SK-N-SH treated with all-trans-retinoic acid at 6 μM for 48 hours (cell line): Measurements from ENCODE around the gene HES4.
A peak's percentile ranks its signal among the peaks of the same experiment; 100 is the strongest.

Experiments
- ATAC-seq: fragments of 200-7000 bp; cut with Tn5 transposase; 3 replicates; pipeline ENCODE4 v1.9.1; 2020; ENCODE audit warnings: mild to moderate bottlenecking, moderate library complexity
- ARNTL ChIP-seq: fragments of 450-650 bp; formaldehyde crosslinking; IDR thresholded peaks from 2 replicates; pipeline ENCODE4 v1.5.0; 2020; ENCODE audit warnings: low read depth, mild to moderate bottlenecking, moderate library complexity, borderline replicate concordance
- BACH2 ChIP-seq: fragments of 250-450 bp; sonication (Bioruptor Pico); IDR thresholded peaks from 2 replicates; pipeline ENCODE4 v1.9.0; 2021; ENCODE audit warnings: mild to moderate bottlenecking, borderline replicate concordance
- CSDC2 ChIP-seq: fragments of 250-450 bp; sonication (Bioruptor Pico); IDR thresholded peaks from 2 replicates; pipeline ENCODE4 v1.5.0; 2020; ENCODE audit warnings: mild to moderate bottlenecking, moderate library complexity
- CSRNP3 ChIP-seq: fragments of 250-450 bp; sonication (Bioruptor Pico); IDR thresholded peaks from 2 replicates; pipeline ENCODE4 v1.5.1; 2021; ENCODE audit warnings: mild to moderate bottlenecking, moderate library complexity
- ESRRG ChIP-seq: fragments of 250-450 bp; sonication (Bioruptor Pico); IDR thresholded peaks from 2 replicates; pipeline ENCODE4 v1.6.1; 2021; ENCODE audit warnings: mild to moderate bottlenecking
- GLIS3 ChIP-seq: fragments of 250-450 bp; sonication (Bioruptor Pico); IDR thresholded peaks from 2 replicates; pipeline ENCODE4 v1.5.0; 2020; ENCODE audit warnings: mild to moderate bottlenecking, moderate library complexity
- ISL1 ChIP-seq: fragments of 250-450 bp; sonication (Bioruptor Pico); IDR thresholded peaks from 2 replicates; pipeline ENCODE4 v2.1.2; 2022; ENCODE audit warnings: mild to moderate bottlenecking, moderate library complexity
- POU6F1 ChIP-seq: fragments of 250-450 bp; sonication (Bioruptor Pico); IDR thresholded peaks from 2 replicates; pipeline ENCODE4 v1.8.0; 2021; ENCODE audit warnings: low read depth, mild to moderate bottlenecking, moderate library complexity, borderline replicate concordance
- PPARA ChIP-seq: fragments of 250-450 bp; sonication (Bioruptor Pico); IDR thresholded peaks from 2 replicates; pipeline ENCODE4 v1.5.0; 2020; ENCODE audit warnings: mild to moderate bottlenecking, borderline replicate concordance
- SNAI2 ChIP-seq: fragments of 250-450 bp; sonication (Bioruptor Pico); IDR thresholded peaks from 2 replicates; pipeline ENCODE4 v1.5.0; 2020; ENCODE audit warnings: mild to moderate bottlenecking, moderate library complexity
- ZC3H10 ChIP-seq: fragments of 250-450 bp; sonication (Bioruptor Pico); IDR thresholded peaks from 2 replicates; pipeline ENCODE4 v1.5.1; 2021; ENCODE audit warnings: mild to moderate bottlenecking, moderate library complexity
- ZFP3 ChIP-seq: fragments of 250-450 bp; sonication (Bioruptor Pico); IDR thresholded peaks from 2 replicates; pipeline ENCODE4 v1.5.0; 2020; ENCODE audit warnings: mild to moderate bottlenecking, moderate library complexity
- ZFP30 ChIP-seq: fragments of 450-650 bp; formaldehyde crosslinking; IDR thresholded peaks from 2 replicates; pipeline ENCODE4 v1.5.0; 2022; ENCODE audit warnings: mild to moderate bottlenecking, moderate library complexity
- ZNF565 ChIP-seq: fragments of 450-650 bp; formaldehyde crosslinking; conservative IDR thresholded peaks from 2 replicates; pipeline ENCODE4 v1.5.0; 2020; ENCODE audit warnings: low read depth, mild to moderate bottlenecking, moderate library complexity
- ZNF70 ChIP-seq: fragments of 450-650 bp; formaldehyde crosslinking; IDR thresholded peaks from 2 replicates; pipeline ENCODE4 v1.5.0; 2020; ENCODE audit warnings: mild to moderate bottlenecking, moderate library complexity
- ZNF8 ChIP-seq: fragments of 450-650 bp; formaldehyde crosslinking; IDR thresholded peaks from 2 replicates; pipeline ENCODE4 v1.5.0; 2020; ENCODE audit warnings: mild to moderate bottlenecking, moderate library complexity
- TF ChIP-seq, protein P1 (sequence below): fragments of 250-450 bp; sonication (Bioruptor Pico); IDR thresholded peaks from 2 replicates; pipeline ENCODE4 v1.5.0; 2020; ENCODE audit warnings: mild to moderate bottlenecking, moderate library complexity
- TF ChIP-seq, protein P2 (sequence below): fragments of 250-450 bp; sonication (Bioruptor Pico); IDR thresholded peaks from 2 replicates; pipeline ENCODE4 v1.8.0; 2020; ENCODE audit warnings: mild to moderate bottlenecking, moderate library complexity, borderline replicate concordance
- TF ChIP-seq, protein P3 (sequence below): fragments of 250-450 bp; sonication (Bioruptor Pico); IDR thresholded peaks from 2 replicates; pipeline ENCODE4 v1.5.1; 2020; ENCODE audit warnings: low read depth, mild to moderate bottlenecking, moderate library complexity

The HES4 gene

GRCh38 chr1:1001057-1001783 is 1.3 kb upstream of the HES4 start:
- no peak for ATAC-seq
- no peak for TF ChIP-seq ZFP3 (CRISPR knock-in tag)
- TF ChIP-seq, protein P1, sequence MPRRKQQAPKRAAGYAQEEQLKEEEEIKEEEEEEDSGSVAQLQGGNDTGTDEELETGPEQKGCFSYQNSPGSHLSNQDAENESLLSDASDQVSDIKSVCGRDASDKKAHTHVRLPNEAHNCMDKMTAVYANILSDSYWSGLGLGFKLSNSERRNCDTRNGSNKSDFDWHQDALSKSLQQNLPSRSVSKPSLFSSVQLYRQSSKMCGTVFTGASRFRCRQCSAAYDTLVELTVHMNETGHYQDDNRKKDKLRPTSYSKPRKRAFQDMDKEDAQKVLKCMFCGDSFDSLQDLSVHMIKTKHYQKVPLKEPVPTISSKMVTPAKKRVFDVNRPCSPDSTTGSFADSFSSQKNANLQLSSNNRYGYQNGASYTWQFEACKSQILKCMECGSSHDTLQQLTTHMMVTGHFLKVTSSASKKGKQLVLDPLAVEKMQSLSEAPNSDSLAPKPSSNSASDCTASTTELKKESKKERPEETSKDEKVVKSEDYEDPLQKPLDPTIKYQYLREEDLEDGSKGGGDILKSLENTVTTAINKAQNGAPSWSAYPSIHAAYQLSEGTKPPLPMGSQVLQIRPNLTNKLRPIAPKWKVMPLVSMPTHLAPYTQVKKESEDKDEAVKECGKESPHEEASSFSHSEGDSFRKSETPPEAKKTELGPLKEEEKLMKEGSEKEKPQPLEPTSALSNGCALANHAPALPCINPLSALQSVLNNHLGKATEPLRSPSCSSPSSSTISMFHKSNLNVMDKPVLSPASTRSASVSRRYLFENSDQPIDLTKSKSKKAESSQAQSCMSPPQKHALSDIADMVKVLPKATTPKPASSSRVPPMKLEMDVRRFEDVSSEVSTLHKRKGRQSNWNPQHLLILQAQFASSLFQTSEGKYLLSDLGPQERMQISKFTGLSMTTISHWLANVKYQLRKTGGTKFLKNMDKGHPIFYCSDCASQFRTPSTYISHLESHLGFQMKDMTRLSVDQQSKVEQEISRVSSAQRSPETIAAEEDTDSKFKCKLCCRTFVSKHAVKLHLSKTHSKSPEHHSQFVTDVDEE (CRISPR knock-in tag) = no peak

GRCh38 chr1:1000357-1001056 is 610 bp upstream of the HES4 start:
- ATAC-seq = peak; percentile 13
- TF ChIP-seq BACH2 (CRISPR knock-in tag) (no peak), GLIS3 (CRISPR knock-in tag) (no peak), CSDC2 (CRISPR knock-in tag) (no peak), PPARA (CRISPR knock-in tag) (peak; percentile 71; the same call in 1 of the 2 replicates), ZC3H10 (CRISPR knock-in tag) (peak; percentile 35; the same call in 1 of the 2 replicates), CSRNP3 (CRISPR knock-in tag) (no peak), SNAI2 (CRISPR knock-in tag) (no peak), ZFP30 (CRISPR knock-in tag) (no peak)

DNA sequence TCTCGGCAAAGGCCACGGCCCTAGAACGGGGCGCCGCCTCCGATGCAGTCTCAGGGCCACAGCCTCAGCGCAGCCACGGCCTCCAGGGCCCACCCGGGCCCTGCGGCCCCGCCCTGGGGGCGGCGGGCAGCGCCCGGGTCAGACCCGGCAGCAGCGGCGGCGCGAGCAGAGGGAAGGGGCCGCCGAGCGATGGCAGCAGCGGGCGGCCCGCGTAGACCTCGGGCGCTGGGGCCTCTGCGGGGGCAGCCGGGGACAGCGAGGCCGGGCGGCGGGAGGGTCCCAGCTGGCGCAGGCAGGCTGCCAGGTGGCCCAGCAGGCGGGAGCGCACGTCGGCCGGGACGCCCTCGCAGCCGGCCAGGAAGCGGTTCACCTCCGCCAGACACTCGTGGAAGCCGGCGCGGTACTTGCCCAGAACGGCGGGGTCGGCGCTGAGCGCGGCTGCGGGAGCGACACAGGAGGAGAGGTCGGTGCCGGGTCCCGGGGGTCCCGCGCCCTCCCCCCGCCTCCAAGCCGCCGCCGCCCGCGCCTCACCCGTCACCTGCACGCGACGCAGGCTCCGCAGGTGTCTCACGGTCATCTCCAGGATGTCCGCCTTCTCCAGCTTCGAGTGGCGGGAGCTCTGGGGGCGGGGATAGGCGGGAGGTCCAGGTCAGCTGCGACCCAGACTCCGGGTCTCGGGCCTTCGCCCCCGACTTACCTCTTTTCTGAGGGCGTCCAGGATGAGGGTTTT is 737 bp downstream of the HES4 start:
- ATAC-seq = no peak
- TF ChIP-seq CSDC2 (CRISPR knock-in tag) (no peak), ZNF565 (CRISPR knock-in tag) (no peak), ISL1 (CRISPR knock-in tag) (no peak), CSRNP3 (CRISPR knock-in tag) (no peak), SNAI2 (CRISPR knock-in tag) (no peak), ZFP30 (CRISPR knock-in tag) (no peak), ZFP3 (CRISPR knock-in tag) (no peak), PPARA (CRISPR knock-in tag) (no peak), POU6F1 (no peak), ESRRG (CRISPR knock-in tag) (no peak), ZC3H10 (CRISPR knock-in tag) (no peak), BACH2 (CRISPR knock-in tag) (no peak), ZNF8 (no peak), ARNTL (no peak), GLIS3 (CRISPR knock-in tag) (no peak), ZNF70 (no peak)
- TF ChIP-seq, protein P2, sequence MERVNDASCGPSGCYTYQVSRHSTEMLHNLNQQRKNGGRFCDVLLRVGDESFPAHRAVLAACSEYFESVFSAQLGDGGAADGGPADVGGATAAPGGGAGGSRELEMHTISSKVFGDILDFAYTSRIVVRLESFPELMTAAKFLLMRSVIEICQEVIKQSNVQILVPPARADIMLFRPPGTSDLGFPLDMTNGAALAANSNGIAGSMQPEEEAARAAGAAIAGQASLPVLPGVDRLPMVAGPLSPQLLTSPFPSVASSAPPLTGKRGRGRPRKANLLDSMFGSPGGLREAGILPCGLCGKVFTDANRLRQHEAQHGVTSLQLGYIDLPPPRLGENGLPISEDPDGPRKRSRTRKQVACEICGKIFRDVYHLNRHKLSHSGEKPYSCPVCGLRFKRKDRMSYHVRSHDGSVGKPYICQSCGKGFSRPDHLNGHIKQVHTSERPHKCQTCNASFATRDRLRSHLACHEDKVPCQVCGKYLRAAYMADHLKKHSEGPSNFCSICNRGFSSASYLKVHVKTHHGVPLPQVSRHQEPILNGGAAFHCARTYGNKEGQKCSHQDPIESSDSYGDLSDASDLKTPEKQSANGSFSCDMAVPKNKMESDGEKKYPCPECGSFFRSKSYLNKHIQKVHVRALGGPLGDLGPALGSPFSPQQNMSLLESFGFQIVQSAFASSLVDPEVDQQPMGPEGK (CRISPR knock-in tag) = no peak
- TF ChIP-seq, protein P3, sequence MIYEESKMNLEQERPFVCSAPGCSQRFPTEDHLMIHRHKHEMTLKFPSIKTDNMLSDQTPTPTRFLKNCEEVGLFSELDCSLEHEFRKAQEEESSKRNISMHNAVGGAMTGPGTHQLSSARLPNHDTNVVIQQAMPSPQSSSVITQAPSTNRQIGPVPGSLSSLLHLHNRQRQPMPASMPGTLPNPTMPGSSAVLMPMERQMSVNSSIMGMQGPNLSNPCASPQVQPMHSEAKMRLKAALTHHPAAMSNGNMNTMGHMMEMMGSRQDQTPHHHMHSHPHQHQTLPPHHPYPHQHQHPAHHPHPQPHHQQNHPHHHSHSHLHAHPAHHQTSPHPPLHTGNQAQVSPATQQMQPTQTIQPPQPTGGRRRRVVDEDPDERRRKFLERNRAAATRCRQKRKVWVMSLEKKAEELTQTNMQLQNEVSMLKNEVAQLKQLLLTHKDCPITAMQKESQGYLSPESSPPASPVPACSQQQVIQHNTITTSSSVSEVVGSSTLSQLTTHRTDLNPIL = no peak
- TF ChIP-seq, protein P1 (CRISPR knock-in tag) = no peak
- TF ChIP-seq, all 23 proteins: peak for 0
